Right ventricle myocardium inferior (tissue), 1 donor: ENCODE measurements around the gene AP1M2. TPM values are rescaled to one million over a fixed set of nuclear protein-coding genes. Genes with fewer than 3 reads are reported as not detected.
"Not testable (repeated sequence)": the region's sequence is repeated elsewhere in the genome, so short reads cannot be mapped to it uniquely, and the experiment has no call there.

Experiments
- ATAC-seq: fragments of 200-7000 bp; cut with Tn5 transposase; one replicate; pipeline ENCODE4 v1.9.1; 2020; ENCODE audit warnings: mild to moderate bottlenecking, moderate library complexity
- DNase-seq: peaks from one replicate; pipeline ENCODE4 v3.0.0; 2021; ENCODE audit errors: missing footprints
- intact Hi-C: fragments of 100-400 bp; cut with DNase I; formaldehyde crosslinking; loops from one replicate; pipeline ENCODE4 v1.11.0; 2022
- total RNA-seq: library from RNA; stranded (reverse); fragmentation: NEBNext Ultra II Directional; extraction: Animal tissue kit (Norgen Biotek cat#: 25700); gene quantifications from one replicate; pipeline ENCODE4 v1.2.1, GENCODE V29; 2021
- donor health status: DM: no; HTN: yes; CAD: no; lungs with severe emphysema.

AP1M2 gene
- total RNA-seq, 1 donor from 2014 or later = not detected

- intact Hi-C loops = no loop called here
- DNase-seq = no peak
- ATAC-seq = no peak
Observed at GRCh38 chr19:10550336-10550735, 36.8 kb downstream of the AP1M2 start.

GRCh38 chr19:10549733-10550132 lies 37.4 kb downstream of the AP1M2 start:
- DNase-seq = no peak
- intact Hi-C loops = no loop called here
- no peak for ATAC-seq

- ATAC-seq = no peak
- intact Hi-C loops = no loop called here
Observed at GRCh38 chr19:10548746-10549276, 38.3 kb downstream of the AP1M2 start.

GRCh38 chr19:10546817-10547216 lies 40.3 kb downstream of the AP1M2 start:
- intact Hi-C loops = no loop called here
- DNase-seq (no peak), ATAC-seq (no peak)

More at GRCh38 chr19:10548746-10549276, 38.3 kb downstream of the AP1M2 start:
- no peak for DNase-seq

GRCh38 chr19:10544753-10545251 lies 42.3 kb downstream of the AP1M2 start:
- ATAC-seq = no peak
- DNase-seq = no peak
- intact Hi-C loops = loop anchor here (2.0 kb wide), 1 partner anchor 20 kb away; no protein-coding TSS in a partner anchor

GRCh38 chr19:10544242-10544752 lies 42.8 kb downstream of the AP1M2 start:
- DNase-seq = no peak
- ATAC-seq = peak; percentile 33
- intact Hi-C loops = loop anchor here (2.0 kb wide), 1 partner anchor 21 kb away; no protein-coding TSS in a partner anchor

- peak; percentile 90 for DNase-seq
- peak; percentile 93 for ATAC-seq
- intact Hi-C loops = loop anchor here (2.0 kb wide), 1 partner anchor 21 kb away; no protein-coding TSS in a partner anchor
Observed at GRCh38 chr19:10543420-10544241, 43.5 kb downstream of the AP1M2 start, which contains the start of gene ATG4D. ATG4D (plus strand) TSS chr19:10543904; CDS start chr19:10544091, 187 bp downstream.

- intact Hi-C loops = no loop called here
- ATAC-seq = no peak
Observed at GRCh38 chr19:10543059-10543419, 44.1 kb downstream of the AP1M2 start.

GRCh38 chr19:10539016-10539415 lies 48.1 kb downstream of the AP1M2 start:
- ATAC-seq, DNase-seq, intact Hi-C loops: not testable (repeated sequence)

More at GRCh38 chr19:10543059-10543419, 44.1 kb downstream of the AP1M2 start:
- no peak for DNase-seq

- intact Hi-C loops = no loop called here
- DNase-seq = no peak
- ATAC-seq = no peak
Observed at GRCh38 chr19:10538204-10538983, 48.7 kb downstream of the AP1M2 start.

GRCh38 chr19:10537668-10538067 lies 49.4 kb downstream of the AP1M2 start:
- no peak for DNase-seq
- no peak for ATAC-seq
- intact Hi-C loops = no loop called here

- DNase-seq = no peak
- no peak for ATAC-seq
Observed at GRCh38 chr19:10535613-10536012, 51.5 kb downstream of the AP1M2 start.

GRCh38 chr19:10533646-10534386 lies 53.3 kb downstream of the AP1M2 start:
- intact Hi-C loops = no loop called here
- no peak for DNase-seq
- ATAC-seq = no peak

More at GRCh38 chr19:10535613-10536012, 51.5 kb downstream of the AP1M2 start:
- intact Hi-C loops = no loop called here

- no peak for DNase-seq
- intact Hi-C loops = no loop called here
- no peak for ATAC-seq
Observed at GRCh38 chr19:10532457-10532856, 54.7 kb downstream of the AP1M2 start.

- DNase-seq, ATAC-seq, intact Hi-C loops: not testable (repeated sequence)
Observed at GRCh38 chr19:10526887-10527286, 60.2 kb downstream of the AP1M2 start.

- ATAC-seq (no peak), DNase-seq (no peak)
- intact Hi-C loops = no loop called here
Observed at GRCh38 chr19:10525636-10526035, 61.5 kb downstream of the AP1M2 start.

- no peak for DNase-seq
- no peak for ATAC-seq
- intact Hi-C loops = no loop called here
Observed at GRCh38 chr19:10523135-10523636, 63.9 kb downstream of the AP1M2 start.
